ENCODE data around the gene PXMP4.

Gene PXMP4, protein sequence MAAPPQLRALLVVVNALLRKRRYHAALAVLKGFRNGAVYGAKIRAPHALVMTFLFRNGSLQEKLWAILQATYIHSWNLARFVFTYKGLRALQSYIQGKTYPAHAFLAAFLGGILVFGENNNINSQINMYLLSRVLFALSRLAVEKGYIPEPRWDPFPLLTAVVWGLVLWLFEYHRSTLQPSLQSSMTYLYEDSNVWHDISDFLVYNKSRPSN

DNA sequence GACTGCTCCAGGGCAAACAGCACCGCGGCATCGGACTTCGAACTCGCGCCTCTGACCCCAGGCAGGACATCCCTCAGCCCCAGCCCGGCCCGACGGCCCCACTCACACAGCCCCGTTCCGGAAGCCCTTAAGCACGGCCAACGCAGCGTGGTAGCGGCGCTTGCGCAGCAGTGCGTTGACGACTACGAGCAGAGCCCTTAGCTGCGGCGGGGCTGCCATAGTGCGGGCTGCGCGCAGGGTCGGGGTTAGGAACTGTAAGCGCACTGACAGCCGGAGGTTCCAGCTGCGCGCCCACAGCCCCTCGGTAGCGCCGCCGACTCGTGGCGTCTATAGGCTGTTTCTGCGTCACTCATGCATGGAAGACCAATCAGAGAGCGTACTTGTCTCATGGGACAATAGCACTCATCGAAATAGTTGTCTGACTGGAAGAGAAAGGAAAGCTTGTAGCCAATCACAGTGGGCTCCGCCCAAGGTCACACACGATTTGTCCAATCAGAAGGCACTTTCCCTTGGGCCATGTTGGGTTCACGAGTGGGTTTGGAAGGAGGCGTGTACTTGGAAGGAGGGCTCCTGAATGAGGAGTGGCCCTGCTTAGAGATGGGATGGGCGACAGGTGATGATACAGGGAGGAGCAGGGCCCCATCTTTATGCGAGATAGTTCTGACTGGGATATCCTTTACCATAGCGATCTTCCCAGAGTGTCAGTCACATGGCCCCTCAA lies at the start of gene PXMP4:
TSS of gene PXMP4 (minus strand) at position 322 of the 721 bp plus-strand sequence. CDS start at position 219, 103 bp downstream.
- TF ChIP-seq TCF12 (IDR thresholded peaks at IDR 0.05; ENCODE audit: low read depth): no peak
- peak; percentile 55; the same call in 1 of the 2 replicates for TF ChIP-seq TAF1 (IDR thresholded peaks at IDR 0.05; ENCODE audit: low read depth)
- TF ChIP-seq TEAD4 (IDR thresholded peaks at IDR 0.05): no peak
- TF ChIP-seq ZBTB7A (IDR thresholded peaks at IDR 0.05; ENCODE audit: low read depth): no peak; the same call in 1 of the 2 replicates
- no peak for TF ChIP-seq EP300 (IDR thresholded peaks at IDR 0.05; ENCODE audit: borderline replicate concordance)
- no peak for TF ChIP-seq FOXM1 (IDR thresholded peaks at IDR 0.05; ENCODE audit: borderline replicate concordance, low read depth)
- no peak for TF ChIP-seq EGR1 (IDR thresholded peaks at IDR 0.05)
- TF ChIP-seq RAD21 (IDR thresholded peaks at IDR 0.05; ENCODE audit: low read depth): no peak
- TF ChIP-seq YY1 (IDR thresholded peaks at IDR 0.05; ENCODE audit: low read depth): peak; percentile 56
- TF ChIP-seq, protein P1, sequence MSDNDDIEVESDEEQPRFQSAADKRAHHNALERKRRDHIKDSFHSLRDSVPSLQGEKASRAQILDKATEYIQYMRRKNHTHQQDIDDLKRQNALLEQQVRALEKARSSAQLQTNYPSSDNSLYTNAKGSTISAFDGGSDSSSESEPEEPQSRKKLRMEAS (IDR thresholded peaks at IDR 0.05): peak; percentile 63
- TF ChIP-seq, protein P2, sequence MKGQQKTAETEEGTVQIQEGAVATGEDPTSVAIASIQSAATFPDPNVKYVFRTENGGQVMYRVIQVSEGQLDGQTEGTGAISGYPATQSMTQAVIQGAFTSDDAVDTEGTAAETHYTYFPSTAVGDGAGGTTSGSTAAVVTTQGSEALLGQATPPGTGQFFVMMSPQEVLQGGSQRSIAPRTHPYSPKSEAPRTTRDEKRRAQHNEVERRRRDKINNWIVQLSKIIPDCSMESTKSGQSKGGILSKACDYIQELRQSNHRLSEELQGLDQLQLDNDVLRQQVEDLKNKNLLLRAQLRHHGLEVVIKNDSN (IDR thresholded peaks at IDR 0.05): peak; percentile 69
- TF ChIP-seq NFIC (IDR thresholded peaks at IDR 0.05): no peak
- peak; percentile 38; the same call in 1 of the 2 replicates for TF ChIP-seq CREB1 (IDR thresholded peaks at IDR 0.05; ENCODE audit: low read depth)
- no peak for TF ChIP-seq CEBPB (IDR thresholded peaks at IDR 0.05)
- TF ChIP-seq, protein P3, sequence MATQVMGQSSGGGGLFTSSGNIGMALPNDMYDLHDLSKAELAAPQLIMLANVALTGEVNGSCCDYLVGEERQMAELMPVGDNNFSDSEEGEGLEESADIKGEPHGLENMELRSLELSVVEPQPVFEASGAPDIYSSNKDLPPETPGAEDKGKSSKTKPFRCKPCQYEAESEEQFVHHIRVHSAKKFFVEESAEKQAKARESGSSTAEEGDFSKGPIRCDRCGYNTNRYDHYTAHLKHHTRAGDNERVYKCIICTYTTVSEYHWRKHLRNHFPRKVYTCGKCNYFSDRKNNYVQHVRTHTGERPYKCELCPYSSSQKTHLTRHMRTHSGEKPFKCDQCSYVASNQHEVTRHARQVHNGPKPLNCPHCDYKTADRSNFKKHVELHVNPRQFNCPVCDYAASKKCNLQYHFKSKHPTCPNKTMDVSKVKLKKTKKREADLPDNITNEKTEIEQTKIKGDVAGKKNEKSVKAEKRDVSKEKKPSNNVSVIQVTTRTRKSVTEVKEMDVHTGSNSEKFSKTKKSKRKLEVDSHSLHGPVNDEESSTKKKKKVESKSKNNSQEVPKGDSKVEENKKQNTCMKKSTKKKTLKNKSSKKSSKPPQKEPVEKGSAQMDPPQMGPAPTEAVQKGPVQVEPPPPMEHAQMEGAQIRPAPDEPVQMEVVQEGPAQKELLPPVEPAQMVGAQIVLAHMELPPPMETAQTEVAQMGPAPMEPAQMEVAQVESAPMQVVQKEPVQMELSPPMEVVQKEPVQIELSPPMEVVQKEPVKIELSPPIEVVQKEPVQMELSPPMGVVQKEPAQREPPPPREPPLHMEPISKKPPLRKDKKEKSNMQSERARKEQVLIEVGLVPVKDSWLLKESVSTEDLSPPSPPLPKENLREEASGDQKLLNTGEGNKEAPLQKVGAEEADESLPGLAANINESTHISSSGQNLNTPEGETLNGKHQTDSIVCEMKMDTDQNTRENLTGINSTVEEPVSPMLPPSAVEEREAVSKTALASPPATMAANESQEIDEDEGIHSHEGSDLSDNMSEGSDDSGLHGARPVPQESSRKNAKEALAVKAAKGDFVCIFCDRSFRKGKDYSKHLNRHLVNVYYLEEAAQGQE (IDR thresholded peaks at IDR 0.05; ENCODE audit: low read depth): no peak

DNA sequence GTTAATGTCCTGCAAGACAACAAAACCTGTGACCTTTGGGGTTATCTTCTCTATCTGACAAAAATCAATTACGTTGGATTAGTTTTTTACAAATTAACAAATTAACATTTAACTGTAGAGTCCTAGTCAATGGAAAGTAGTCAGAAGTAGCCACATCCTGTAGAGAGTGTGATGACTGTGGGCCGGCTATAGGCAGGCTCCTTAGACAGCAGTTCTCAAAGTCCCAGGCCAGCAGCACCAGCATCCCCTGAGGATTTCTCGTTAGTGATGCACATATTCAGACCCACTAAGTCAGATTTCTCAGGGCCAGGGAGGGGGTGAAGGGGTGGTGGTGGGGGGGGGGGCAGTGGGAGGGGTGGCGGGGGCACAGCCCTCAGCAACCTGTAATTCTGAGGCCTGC lies 48.9 kb upstream of the PXMP4 start:
- TF ChIP-seq CEBPB (IDR thresholded peaks at IDR 0.05) (no peak), TAF1 (IDR thresholded peaks at IDR 0.05; ENCODE audit: low read depth) (no peak), RAD21 (IDR thresholded peaks at IDR 0.05; ENCODE audit: low read depth) (no peak), CREB1 (IDR thresholded peaks at IDR 0.05; ENCODE audit: low read depth) (no peak), TCF12 (IDR thresholded peaks at IDR 0.05; ENCODE audit: low read depth) (no peak), FOXM1 (IDR thresholded peaks at IDR 0.05; ENCODE audit: borderline replicate concordance, low read depth) (no peak), YY1 (IDR thresholded peaks at IDR 0.05; ENCODE audit: low read depth) (no peak), EGR1 (IDR thresholded peaks at IDR 0.05) (no peak), TEAD4 (IDR thresholded peaks at IDR 0.05) (no peak), NFIC (IDR thresholded peaks at IDR 0.05) (no peak), EP300 (IDR thresholded peaks at IDR 0.05; ENCODE audit: borderline replicate concordance) (no peak), ZBTB7A (IDR thresholded peaks at IDR 0.05; ENCODE audit: low read depth) (no peak)
- TF ChIP-seq, protein P1 (IDR thresholded peaks at IDR 0.05): no peak
- TF ChIP-seq, protein P2 (IDR thresholded peaks at IDR 0.05): no peak
- TF ChIP-seq, protein P3 (IDR thresholded peaks at IDR 0.05; ENCODE audit: low read depth): no peak

DNA sequence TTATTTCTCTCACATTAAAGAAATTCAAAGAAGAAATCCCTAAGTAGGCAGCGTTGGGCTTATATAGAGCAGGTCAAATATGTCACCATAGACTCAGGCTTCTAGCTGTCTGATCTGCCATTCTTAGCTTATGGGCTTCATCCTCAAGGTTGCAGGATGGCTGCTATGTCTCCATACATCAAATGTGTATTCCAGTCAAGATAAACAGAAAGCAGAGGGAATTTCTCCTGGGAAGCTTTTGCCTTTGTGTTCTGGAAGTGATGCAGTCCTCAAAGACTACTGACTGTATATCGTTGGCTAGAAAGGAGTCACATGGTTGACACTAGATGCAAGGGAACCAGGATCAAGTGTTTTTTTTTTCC lies 47.6 kb upstream of the PXMP4 start:
- TF ChIP-seq ZBTB7A (IDR thresholded peaks at IDR 0.05; ENCODE audit: low read depth) (no peak), YY1 (IDR thresholded peaks at IDR 0.05; ENCODE audit: low read depth) (no peak), EP300 (IDR thresholded peaks at IDR 0.05; ENCODE audit: borderline replicate concordance) (no peak), NFIC (IDR thresholded peaks at IDR 0.05) (no peak), TEAD4 (IDR thresholded peaks at IDR 0.05) (no peak), EGR1 (IDR thresholded peaks at IDR 0.05) (no peak), RAD21 (IDR thresholded peaks at IDR 0.05; ENCODE audit: low read depth) (no peak), TCF12 (IDR thresholded peaks at IDR 0.05; ENCODE audit: low read depth) (no peak), CREB1 (IDR thresholded peaks at IDR 0.05; ENCODE audit: low read depth) (no peak)
- TF ChIP-seq, protein P2 (IDR thresholded peaks at IDR 0.05): no peak
- TF ChIP-seq, protein P1 (IDR thresholded peaks at IDR 0.05): no peak
- TF ChIP-seq, protein P3 (IDR thresholded peaks at IDR 0.05; ENCODE audit: low read depth): no peak
